Endometrial microvascular endothelial cells (primary cell): ENCODE data around the gene FCN1. TPM values are rescaled to one million over a fixed set of nuclear protein-coding genes. Genes with fewer than 3 reads are reported as not detected.

Experiments
- in situ Hi-C: cut with HindIII; loops from 2 replicates; pipeline ENCODE4 v1.10.0; 2017; ENCODE audit warnings: low sequenced_read_pairs, low pct_unique_long_range_greater_than_20kb; ENCODE audit errors: inconsistent ontology term
- total RNA-seq: library from RNA; depleted of rRNA; stranded (reverse); fragments of >200 nt; gene quantifications from one replicate; pipeline ENCODE4 v1.2.3, GENCODE V29; 2015; ENCODE audit errors: inconsistent ontology term

Gene FCN1
- total RNA-seq, 1 donor from 2014 or later: not detected

GRCh38 chr9:134939836-134940235 lies 22.1 kb upstream of the FCN1 start:
- in situ Hi-C loops: no loop called here

GRCh38 chr9:134939080-134939733 lies 21.5 kb upstream of the FCN1 start:
- in situ Hi-C loops: no loop called here

GRCh38 chr9:134938346-134939079 lies 20.8 kb upstream of the FCN1 start:
- in situ Hi-C loops: no loop called here

- in situ Hi-C loops: no loop called here
These were observed 20.0 kb upstream of the FCN1 start for GRCh38 chr9:134937566-134938345.

- in situ Hi-C loops: no loop called here
These were observed 19.4 kb upstream of the FCN1 start for GRCh38 chr9:134937164-134937555.

- in situ Hi-C loops: no loop called here
These were observed 18.8 kb upstream of the FCN1 start for GRCh38 chr9:134936346-134937163.

GRCh38 chr9:134935701-134936345 lies 18.1 kb upstream of the FCN1 start:
- in situ Hi-C loops: no loop called here

- in situ Hi-C loops: no loop called here
These were observed 17.4 kb upstream of the FCN1 start for GRCh38 chr9:134935056-134935640.

- in situ Hi-C loops: no loop called here
These were observed 15.5 kb upstream of the FCN1 start for GRCh38 chr9:134933076-134933659.

GRCh38 chr9:134932606-134933005 lies 14.9 kb upstream of the FCN1 start:
- in situ Hi-C loops: no loop called here

GRCh38 chr9:134932171-134932570 lies 14.5 kb upstream of the FCN1 start:
- in situ Hi-C loops: no loop called here

GRCh38 chr9:134930398-134930797 lies 12.7 kb upstream of the FCN1 start:
- in situ Hi-C loops: no loop called here

- in situ Hi-C loops: no loop called here
These were observed 11.8 kb upstream of the FCN1 start for GRCh38 chr9:134929193-134930158.

- in situ Hi-C loops: no loop called here
These were observed 10.9 kb upstream of the FCN1 start for GRCh38 chr9:134928436-134929192.

GRCh38 chr9:134925011-134925511 lies 7.3 kb upstream of the FCN1 start:
- in situ Hi-C loops: no loop called here

- in situ Hi-C loops: no loop called here
These were observed 5.8 kb upstream of the FCN1 start for GRCh38 chr9:134923466-134923865.
